ENCODE results near the gene PCBP2. TPM values are rescaled to one million over a fixed set of nuclear protein-coding genes. Genes with fewer than 3 reads are reported as not detected.
A peak's percentile ranks its signal among the peaks of the same experiment; 100 is the strongest.

Gene PCBP2
- total RNA-seq, 6 donors from 2014 or later = 346 to 723 (median 513) TPM

DNA sequence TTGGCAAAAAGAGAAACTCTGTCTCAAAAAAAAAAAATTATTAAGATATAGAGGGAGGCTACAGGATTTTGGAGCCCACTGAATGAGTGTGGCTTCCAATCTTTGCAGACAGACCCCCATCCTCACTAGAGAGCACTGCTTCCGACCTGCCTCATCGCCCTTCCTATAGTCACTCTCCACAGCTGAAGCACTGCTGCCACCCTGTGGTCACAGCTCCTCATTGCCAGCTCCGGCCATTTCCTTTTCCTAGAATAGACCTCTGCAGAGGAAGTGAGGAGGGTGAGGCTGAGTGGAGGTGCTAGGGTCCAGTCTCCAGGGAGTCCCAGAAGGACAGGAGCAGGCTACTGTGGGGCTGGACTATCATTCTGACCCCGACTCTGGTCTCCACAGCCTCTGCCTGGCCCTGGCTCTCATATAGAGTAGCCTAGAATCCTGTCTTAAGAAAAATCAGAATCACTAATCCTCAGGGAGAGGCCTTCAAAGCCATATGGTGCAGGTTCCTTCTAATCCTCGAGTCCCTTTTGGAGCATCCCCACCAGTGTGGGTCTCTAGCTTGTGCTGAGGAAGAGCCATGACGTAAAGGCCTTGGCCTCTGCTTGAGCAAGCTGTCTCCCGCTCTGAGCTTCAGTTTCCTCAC is 56.8 kb downstream of the PCBP2 start:
- H3K4me3 ChIP-seq = no peak overlapping the region
- DNase-seq = peak in 1 of 2 donors; percentile 91
- no peaks in the 10 kb centered on the region for H3K9me3 ChIP-seq
- peak overlapping the region; percentile 29 to 72 (median 54) for H3K27ac ChIP-seq
- TF ChIP-seq EP300 (IDR thresholded peaks at IDR 0.05) (no peak), POLR2A (IDR thresholded peaks at IDR 0.05) (no peak), POLR2AphosphoS5 (IDR thresholded peaks at IDR 0.05) (peak; percentile 35 to 49)
- TF ChIP-seq, protein P1, sequence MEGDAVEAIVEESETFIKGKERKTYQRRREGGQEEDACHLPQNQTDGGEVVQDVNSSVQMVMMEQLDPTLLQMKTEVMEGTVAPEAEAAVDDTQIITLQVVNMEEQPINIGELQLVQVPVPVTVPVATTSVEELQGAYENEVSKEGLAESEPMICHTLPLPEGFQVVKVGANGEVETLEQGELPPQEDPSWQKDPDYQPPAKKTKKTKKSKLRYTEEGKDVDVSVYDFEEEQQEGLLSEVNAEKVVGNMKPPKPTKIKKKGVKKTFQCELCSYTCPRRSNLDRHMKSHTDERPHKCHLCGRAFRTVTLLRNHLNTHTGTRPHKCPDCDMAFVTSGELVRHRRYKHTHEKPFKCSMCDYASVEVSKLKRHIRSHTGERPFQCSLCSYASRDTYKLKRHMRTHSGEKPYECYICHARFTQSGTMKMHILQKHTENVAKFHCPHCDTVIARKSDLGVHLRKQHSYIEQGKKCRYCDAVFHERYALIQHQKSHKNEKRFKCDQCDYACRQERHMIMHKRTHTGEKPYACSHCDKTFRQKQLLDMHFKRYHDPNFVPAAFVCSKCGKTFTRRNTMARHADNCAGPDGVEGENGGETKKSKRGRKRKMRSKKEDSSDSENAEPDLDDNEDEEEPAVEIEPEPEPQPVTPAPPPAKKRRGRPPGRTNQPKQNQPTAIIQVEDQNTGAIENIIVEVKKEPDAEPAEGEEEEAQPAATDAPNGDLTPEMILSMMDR (IDR thresholded peaks at IDR 0.05) = peak; percentile 79 to 93 (median 90)
- peak; percentile 90 to 92 for ATAC-seq (ENCODE audit: low FRiP score in 2 of 2)
- H3K4me1 ChIP-seq = peaks cover 8 to 20% (median 16%) of the 10 kb centered on the region in 4 donors
- H3K36me3 ChIP-seq = peaks cover 0 to 75% (median 47%) of the 10 kb centered on the region in 4 donors
- WGBS, 2 donors = 30 to 33% methylated on average over 7 of the region's 7 CpGs
- no peaks in the 10 kb centered on the region for H3K27me3 ChIP-seq

- H3K36me3 ChIP-seq = peaks cover 2 to 77% (median 48%) of the 10 kb centered on the region in 4 donors
Measured at GRCh38 chr12:53510181-53510812, 58.4 kb downstream of the PCBP2 start.

DNA sequence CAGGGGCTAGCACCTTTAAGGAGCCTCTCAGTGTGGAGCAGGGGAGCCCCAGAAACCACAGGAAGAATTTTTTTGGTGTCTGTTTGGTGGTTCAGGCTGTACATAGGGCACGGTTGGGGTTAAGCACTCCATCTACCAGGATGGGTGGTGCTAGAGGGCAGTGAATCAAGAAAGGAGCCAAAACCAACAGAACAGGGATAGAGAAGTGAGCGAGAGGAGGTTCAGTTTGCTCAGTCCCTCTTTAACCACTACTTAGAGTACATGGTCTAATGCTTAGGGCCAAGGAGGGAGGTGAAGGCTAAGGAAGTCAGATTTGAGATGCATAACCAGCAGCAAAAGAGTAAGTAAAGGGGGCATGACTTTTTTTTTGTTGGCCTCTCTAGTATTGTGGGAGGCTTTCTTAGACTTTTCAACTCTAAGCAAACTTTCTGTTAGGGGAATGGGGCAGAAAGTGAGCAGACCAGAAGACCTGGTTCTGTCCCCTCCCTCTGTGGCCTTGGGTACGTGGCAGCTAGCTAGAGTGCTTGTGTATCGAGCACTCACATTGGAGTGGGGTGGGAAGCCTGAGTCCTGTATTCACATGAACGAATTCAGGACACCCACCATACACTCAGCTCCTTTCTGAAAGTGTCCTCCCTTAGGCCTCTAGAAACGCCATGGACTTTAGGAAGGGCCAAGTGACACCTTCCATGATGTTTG is 62.0 kb downstream of the PCBP2 start:
- Histone ChIP-seq H3K27me3 (no peaks in the 10 kb centered on the region), H3K9me3 (no peaks in the 10 kb centered on the region), H3K4me3 (peak overlapping the region in 3 of 4 donors; percentile 12 to 39 (median 38)), H3K36me3 (peaks cover 12 to 87% (median 57%) of the 10 kb centered on the region in 4 donors), H3K4me1 (peaks cover 2 to 32% (median 17%) of the 10 kb centered on the region in 4 donors), H3K27ac (peak overlapping the region; percentile 31 to 66 (median 62))
- DNase-seq (peak in 1 of 2 donors; percentile 78), ATAC-seq (ENCODE audit: low FRiP score in 2 of 2) (peak; percentile 40 to 80)
- peak in 1 of 4 donors; percentile 61 for TF ChIP-seq POLR2A (IDR thresholded peaks at IDR 0.05)
- no peak for TF ChIP-seq POLR2AphosphoS5 (IDR thresholded peaks at IDR 0.05)
- WGBS, 2 donors = 54 to 68% methylated on average over 6 of the region's 6 CpGs

More at GRCh38 chr12:53510181-53510812, 58.4 kb downstream of the PCBP2 start:
- no peaks in the 10 kb centered on the region for H3K9me3 ChIP-seq
- ATAC-seq (ENCODE audit: low FRiP score in 2 of 2) = no peak
- TF ChIP-seq EP300 (IDR thresholded peaks at IDR 0.05) (no peak), POLR2A (IDR thresholded peaks at IDR 0.05) (no peak)
- TF ChIP-seq, protein P1 (IDR thresholded peaks at IDR 0.05) = no peak
- peaks cover 8 to 21% (median 19%) of the 10 kb centered on the region in 4 donors for H3K4me1 ChIP-seq
- H3K27me3 ChIP-seq = no peaks in the 10 kb centered on the region
- no peak for DNase-seq
- no peak overlapping the region for H3K4me3 ChIP-seq
- 80 to 89% methylated on average over 7 to 9 of the region's 9 CpGs for WGBS, 2 donors
- H3K27ac ChIP-seq = peak overlapping the region in 1 of 4 donors; percentile 33

DNA sequence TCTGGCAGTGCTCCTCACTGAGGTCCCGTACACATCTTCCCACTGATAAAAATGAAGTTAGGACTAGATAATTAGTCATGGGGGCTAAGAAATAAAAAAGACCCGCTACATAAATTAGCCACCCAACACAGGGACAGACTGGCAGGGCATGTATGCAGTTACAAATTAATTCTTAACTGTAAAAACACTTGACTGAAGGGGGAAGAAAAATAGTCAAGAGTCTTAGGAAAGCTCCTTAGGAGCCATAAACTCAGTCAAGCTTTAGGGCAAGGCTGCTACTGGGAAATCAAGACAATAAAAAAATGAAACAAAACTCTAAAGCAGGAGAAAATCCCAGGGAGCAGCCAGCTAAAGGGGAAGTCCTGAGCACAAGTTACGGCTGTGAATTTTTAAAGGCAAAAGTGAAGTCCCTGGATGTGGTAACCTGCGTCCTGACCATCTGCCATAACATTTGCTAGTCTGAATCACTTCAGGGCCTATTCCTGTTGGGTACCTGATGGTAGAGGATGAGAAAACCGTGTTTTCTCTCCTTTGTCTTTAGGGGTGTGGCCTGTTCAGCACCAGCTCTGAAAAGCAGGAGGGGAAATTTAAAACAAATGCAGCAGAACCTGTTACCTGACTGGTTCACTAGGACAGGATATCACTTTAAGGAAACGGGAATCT is 62.9 kb downstream of the PCBP2 start:
- Histone ChIP-seq H3K27ac (peak overlapping the region; percentile 31 to 66 (median 62)), H3K9me3 (no peaks in the 10 kb centered on the region), H3K27me3 (no peaks in the 10 kb centered on the region), H3K4me1 (peaks cover 0 to 31% (median 16%) of the 10 kb centered on the region in 4 donors), H3K4me3 (peak overlapping the region in 3 of 4 donors; percentile 12 to 39 (median 38)), H3K36me3 (peaks cover 12 to 96% (median 61%) of the 10 kb centered on the region in 4 donors)
- DNase-seq (no peak), ATAC-seq (ENCODE audit: low FRiP score in 2 of 2) (peak in 1 of 2 donors; percentile 49)
- WGBS, 2 donors = 55 to 64% methylated on average over 6 of the region's 6 CpGs
- peak in 1 of 4 donors; percentile 5 for TF ChIP-seq POLR2A (IDR thresholded peaks at IDR 0.05)
- TF ChIP-seq, protein P1 (IDR thresholded peaks at IDR 0.05) = no peak
